SU-DHL-6 (cell line): ENCODE results near the gene BIRC5.

Source experiments
- H2AFZ ChIP-seq: fragments of 200-600 bp; sonication (generic); 2 replicates; pipeline ENCODE4 v1.6.1; 2014; ENCODE audit warnings: low read depth, mild to moderate bottlenecking, moderate library complexity, mixed read lengths, antibody characterized with exemption, low read length; ENCODE audit not compliant: severe bottlenecking
- H3F3A ChIP-seq: fragments of 200-600 bp; shearing (Covaris generic); 2 replicates; pipeline ENCODE4 v1.6.0; 2016; ENCODE audit warnings: antibody characterized with exemption, mild to moderate bottlenecking; ENCODE audit not compliant: insufficient read depth
- H3K27ac ChIP-seq: fragments of 200-600 bp; sonication (generic); 2 replicates; pipeline ENCODE4 v1.5.1; 2016; ENCODE audit warnings: low read depth, mild to moderate bottlenecking, low read length, moderate library complexity, mixed read lengths
- H3K27me3 ChIP-seq: fragments of 200-600 bp; sonication (generic), shearing (Covaris generic); 2 replicates; pipeline ENCODE4 v1.6.0; 2014; ENCODE audit warnings: mild to moderate bottlenecking, low read length
- H3K36me3 ChIP-seq: fragments of 200-600 bp; sonication (generic); 2 replicates; pipeline ENCODE4 v1.6.1; 2014; ENCODE audit warnings: mild to moderate bottlenecking, low read length, mixed read lengths
- H3K4me2 ChIP-seq: fragments of 300-600, 200-600 bp; shearing (Covaris generic), sonication (generic); 2 replicates; pipeline ENCODE4 v1.6.0; 2014; ENCODE audit warnings: low read length, low read depth, mild to moderate bottlenecking; ENCODE audit not compliant: poor library complexity, severe bottlenecking
- H3K4me3 ChIP-seq: fragments of 200-600 bp; sonication (generic); 2 replicates; pipeline ENCODE4 v1.5.1; 2014; ENCODE audit warnings: antibody characterized with exemption, low read length, mild to moderate bottlenecking, mixed read lengths; ENCODE audit not compliant: insufficient read depth, poor library complexity, severe bottlenecking
- H3K79me2 ChIP-seq: fragments of 200-600 bp; sonication (generic); 2 replicates; pipeline ENCODE4 v1.6.1; 2014; ENCODE audit warnings: mild to moderate bottlenecking, low read length, moderate library complexity; ENCODE audit not compliant: insufficient read depth
- H3K9ac ChIP-seq: fragments of 200-600 bp; sonication (generic); 2 replicates; pipeline ENCODE4 v1.7.0; 2014; ENCODE audit warnings: mild to moderate bottlenecking, low read length
- H3K9me2 ChIP-seq: fragments of 200-600 bp; sonication (generic); replicated peaks from 2 replicates; pipeline ENCODE4 v1.6.1; 2014; ENCODE audit warnings: low read length; ENCODE audit not compliant: insufficient read depth
- H3K9me3 ChIP-seq: fragments of 200-600 bp; sonication (generic); 2 replicates; pipeline ENCODE4 v1.6.1; 2014; ENCODE audit warnings: low read length, mixed read lengths; ENCODE audit not compliant: insufficient read depth
- H4K20me1 ChIP-seq: fragments of 200-600 bp; sonication (generic); 2 replicates; pipeline ENCODE4 v1.6.1; 2014; ENCODE audit warnings: low read depth, mild to moderate bottlenecking, antibody characterized with exemption, low read length, moderate library complexity, mixed read lengths
- EZH2phosphoT487 ChIP-seq: fragments of 200-600 bp; sonication (generic), shearing (Covaris generic); conservative IDR thresholded peaks from 2 replicates; pipeline ENCODE4 v1.6.1; 2018; ENCODE audit warnings: mild to moderate bottlenecking, antibody characterized with exemption, low read length, moderate library complexity, mixed read lengths
- TF ChIP-seq, protein P1 (sequence below): fragments of 200-600 bp; sonication (generic); IDR thresholded peaks from one replicate; pipeline ENCODE4 v1.5.1; 2017; ENCODE audit warnings: antibody characterized with exemption, mild to moderate bottlenecking, low read length, moderate library complexity; ENCODE audit not compliant: insufficient read depth, poor library complexity, severe bottlenecking

Gene BIRC5

GRCh38 chr17:78224231-78225087 is 10.4 kb downstream of the BIRC5 start:
- H2AFZ ChIP-seq = no peak overlapping the region
- H3K9me2 ChIP-seq = no peaks in the 10 kb centered on the region
- H3K36me3 ChIP-seq = peaks cover 15% of the 10 kb centered on the region; the same call in 1 of the 2 replicates
- no peaks in the 10 kb centered on the region for H3K27me3 ChIP-seq
- no peaks in the 10 kb centered on the region for H4K20me1 ChIP-seq
- no peaks in the 10 kb centered on the region for H3K9me3 ChIP-seq
- H3K9ac ChIP-seq = no peak overlapping the region
- no peaks in the 10 kb centered on the region for H3K79me2 ChIP-seq
- peaks cover 19% of the 10 kb centered on the region for H3F3A ChIP-seq
- no peak overlapping the region for H3K4me2 ChIP-seq
- TF ChIP-seq EZH2phosphoT487 = no peak
- TF ChIP-seq, protein P1, sequence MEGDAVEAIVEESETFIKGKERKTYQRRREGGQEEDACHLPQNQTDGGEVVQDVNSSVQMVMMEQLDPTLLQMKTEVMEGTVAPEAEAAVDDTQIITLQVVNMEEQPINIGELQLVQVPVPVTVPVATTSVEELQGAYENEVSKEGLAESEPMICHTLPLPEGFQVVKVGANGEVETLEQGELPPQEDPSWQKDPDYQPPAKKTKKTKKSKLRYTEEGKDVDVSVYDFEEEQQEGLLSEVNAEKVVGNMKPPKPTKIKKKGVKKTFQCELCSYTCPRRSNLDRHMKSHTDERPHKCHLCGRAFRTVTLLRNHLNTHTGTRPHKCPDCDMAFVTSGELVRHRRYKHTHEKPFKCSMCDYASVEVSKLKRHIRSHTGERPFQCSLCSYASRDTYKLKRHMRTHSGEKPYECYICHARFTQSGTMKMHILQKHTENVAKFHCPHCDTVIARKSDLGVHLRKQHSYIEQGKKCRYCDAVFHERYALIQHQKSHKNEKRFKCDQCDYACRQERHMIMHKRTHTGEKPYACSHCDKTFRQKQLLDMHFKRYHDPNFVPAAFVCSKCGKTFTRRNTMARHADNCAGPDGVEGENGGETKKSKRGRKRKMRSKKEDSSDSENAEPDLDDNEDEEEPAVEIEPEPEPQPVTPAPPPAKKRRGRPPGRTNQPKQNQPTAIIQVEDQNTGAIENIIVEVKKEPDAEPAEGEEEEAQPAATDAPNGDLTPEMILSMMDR = no peak
- H3K4me3 ChIP-seq = no peak overlapping the region
- H3K27ac ChIP-seq = no peak overlapping the region

GRCh38 chr17:78225088-78225865 is 11.2 kb downstream of the BIRC5 start:
- H3K9me3 ChIP-seq = no peaks in the 10 kb centered on the region
- no peak overlapping the region for H3K27ac ChIP-seq
- TF ChIP-seq, protein P1 = no peak
- TF ChIP-seq EZH2phosphoT487 = no peak
- H3K4me3 ChIP-seq = no peak overlapping the region
- no peaks in the 10 kb centered on the region for H3K9me2 ChIP-seq
- H3K4me2 ChIP-seq = no peak overlapping the region
- H2AFZ ChIP-seq = no peak overlapping the region
- H3K36me3 ChIP-seq = peaks cover 15% of the 10 kb centered on the region; the same call in 1 of the 2 replicates
- H3K79me2 ChIP-seq = no peaks in the 10 kb centered on the region
- H3K9ac ChIP-seq = no peak overlapping the region
- no peaks in the 10 kb centered on the region for H3K27me3 ChIP-seq
- H4K20me1 ChIP-seq = no peaks in the 10 kb centered on the region
- peaks cover 19% of the 10 kb centered on the region for H3F3A ChIP-seq

- no peaks in the 10 kb centered on the region for H3K27me3 ChIP-seq
- no peak overlapping the region for H3K27ac ChIP-seq
- no peak overlapping the region for H3K4me3 ChIP-seq
- H3K9ac ChIP-seq = no peak overlapping the region
- no peaks in the 10 kb centered on the region for H3K79me2 ChIP-seq
- no peak overlapping the region for H3K4me2 ChIP-seq
- no peaks in the 10 kb centered on the region for H3K9me2 ChIP-seq
- no peaks in the 10 kb centered on the region for H3K9me3 ChIP-seq
- H3K36me3 ChIP-seq = peaks cover 10% of the 10 kb centered on the region; the same call in 1 of the 2 replicates
- no peaks in the 10 kb centered on the region for H4K20me1 ChIP-seq
- TF ChIP-seq EZH2phosphoT487 = no peak
- TF ChIP-seq, protein P1 = no peak
- H2AFZ ChIP-seq = no peak overlapping the region
- peaks cover 19% of the 10 kb centered on the region for H3F3A ChIP-seq
Measured at GRCh38 chr17:78226055-78226758, 12.2 kb downstream of the BIRC5 start.
